ENCODE data around the gene LRRC61.
A peak's percentile ranks its signal among the peaks of the same experiment; 100 is the strongest.

The LRRC61 gene

DNA sequence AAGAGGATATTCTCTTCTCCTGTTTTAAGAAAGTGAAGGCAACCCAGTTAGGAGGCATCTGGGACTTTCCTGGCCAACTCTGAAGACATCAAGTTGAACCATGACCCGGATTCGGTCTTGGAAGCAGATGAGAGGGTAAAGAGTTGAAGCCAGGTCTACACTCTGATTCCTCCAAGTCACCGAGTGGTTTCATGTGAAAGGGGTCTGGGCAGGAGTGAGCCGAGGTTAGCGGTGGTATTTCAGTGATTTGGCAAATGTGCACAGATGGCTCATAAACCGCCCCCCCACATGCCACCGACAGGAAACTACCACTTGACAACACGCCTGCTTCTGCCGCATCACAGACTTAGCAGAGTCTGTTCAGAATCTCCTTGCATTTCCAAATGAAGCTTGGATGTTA, 34.1 kb downstream of the LRRC61 start:
- DNase-seq (ENCODE audit: low spot score) = no peak

DNA sequence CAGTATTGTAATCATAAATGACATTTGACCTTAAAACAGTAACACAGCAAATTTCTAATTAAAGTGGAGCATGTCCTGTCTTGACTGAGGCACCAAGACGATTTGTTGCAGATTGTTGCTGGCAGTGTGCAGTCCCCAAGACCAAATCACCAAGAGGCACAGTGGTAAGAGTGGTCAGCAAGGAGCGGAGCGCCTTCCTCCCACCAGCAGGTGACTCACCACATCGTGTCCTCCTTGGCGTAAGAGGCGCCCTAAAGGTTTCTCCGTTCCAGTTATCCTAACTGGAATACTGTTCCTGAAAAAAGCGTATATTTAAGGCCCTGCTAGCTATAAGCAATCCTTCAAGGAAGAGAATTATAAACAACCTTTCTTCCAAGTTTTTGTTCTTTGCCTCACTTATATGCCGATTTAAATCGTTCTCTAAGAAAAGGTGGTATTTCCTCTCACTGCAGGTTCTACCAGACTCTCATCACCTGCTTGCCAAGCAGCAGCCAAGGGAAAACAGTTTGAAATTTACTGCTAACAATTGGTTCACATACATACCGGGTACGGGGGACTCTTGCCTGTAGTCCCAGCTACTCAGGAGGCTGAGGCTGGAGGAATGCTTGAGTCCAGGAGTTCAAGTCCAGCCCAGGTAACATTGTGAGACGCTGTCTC, 34.7 kb downstream of the LRRC61 start:
- no peak for DNase-seq (ENCODE audit: low spot score)

DNA sequence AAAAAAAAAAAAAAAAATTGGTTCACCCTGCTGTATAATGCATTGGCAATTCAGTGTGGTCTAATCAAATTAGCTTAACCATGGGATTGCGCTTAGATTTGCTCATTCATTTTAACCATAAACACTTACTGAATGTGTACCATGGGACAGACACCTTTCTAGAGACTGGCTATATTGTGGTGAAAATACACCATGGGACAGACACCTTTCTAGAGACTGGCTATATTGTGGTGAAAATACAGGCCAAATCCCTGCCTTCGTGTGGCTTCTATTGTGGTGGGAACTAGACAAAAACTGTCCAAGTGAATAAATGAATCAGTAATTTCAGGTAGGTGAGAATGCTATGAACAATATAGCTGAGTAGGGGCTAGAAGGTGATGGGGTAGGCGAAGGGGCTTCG, 35.3 kb downstream of the LRRC61 start:
- no peak for DNase-seq (ENCODE audit: low spot score)

- no peak for DNase-seq (ENCODE audit: low spot score)
Measured at GRCh38 chr7:150358988-150359621, 36.0 kb downstream of the LRRC61 start.

- no peak for DNase-seq (ENCODE audit: low spot score)
Measured at GRCh38 chr7:150359622-150360362, 36.6 kb downstream of the LRRC61 start.

DNA sequence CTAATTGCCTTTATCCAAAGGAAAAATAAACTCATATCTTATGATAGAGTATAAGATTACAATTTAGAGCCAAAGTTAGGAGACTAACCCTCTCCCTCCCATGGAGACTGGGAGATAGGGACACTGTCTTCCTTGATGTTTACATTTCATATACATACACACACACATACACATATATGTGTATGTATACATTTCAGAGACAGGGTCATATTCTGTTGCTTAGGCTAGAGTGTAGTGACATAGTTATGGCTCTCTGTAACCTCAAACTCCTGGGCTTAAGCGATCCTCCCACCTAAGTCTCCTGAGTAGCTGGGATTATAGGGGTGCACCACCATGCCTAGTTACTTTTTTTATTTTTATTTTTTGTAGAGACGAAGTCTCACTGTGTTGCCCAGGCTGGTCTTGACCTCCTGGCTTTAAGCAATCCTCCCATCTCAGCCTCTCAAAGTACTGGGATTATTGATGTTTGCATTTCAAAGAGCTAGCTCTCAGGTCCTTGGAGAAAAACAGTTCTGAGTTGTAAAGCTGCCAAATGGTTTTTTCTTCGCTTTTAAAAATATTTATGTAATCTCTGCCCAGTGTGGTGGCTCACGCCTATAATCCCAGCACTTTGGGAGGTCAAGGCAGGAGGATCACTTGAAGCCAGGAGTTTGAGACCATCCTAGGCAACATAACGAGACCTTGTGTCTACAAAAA, 37.4 kb downstream of the LRRC61 start:
- DNase-seq (ENCODE audit: low spot score) = no peak

GRCh38 chr7:150361402-150361801, 38.2 kb downstream of the LRRC61 start:
- DNase-seq (ENCODE audit: low spot score) = no peak

DNA sequence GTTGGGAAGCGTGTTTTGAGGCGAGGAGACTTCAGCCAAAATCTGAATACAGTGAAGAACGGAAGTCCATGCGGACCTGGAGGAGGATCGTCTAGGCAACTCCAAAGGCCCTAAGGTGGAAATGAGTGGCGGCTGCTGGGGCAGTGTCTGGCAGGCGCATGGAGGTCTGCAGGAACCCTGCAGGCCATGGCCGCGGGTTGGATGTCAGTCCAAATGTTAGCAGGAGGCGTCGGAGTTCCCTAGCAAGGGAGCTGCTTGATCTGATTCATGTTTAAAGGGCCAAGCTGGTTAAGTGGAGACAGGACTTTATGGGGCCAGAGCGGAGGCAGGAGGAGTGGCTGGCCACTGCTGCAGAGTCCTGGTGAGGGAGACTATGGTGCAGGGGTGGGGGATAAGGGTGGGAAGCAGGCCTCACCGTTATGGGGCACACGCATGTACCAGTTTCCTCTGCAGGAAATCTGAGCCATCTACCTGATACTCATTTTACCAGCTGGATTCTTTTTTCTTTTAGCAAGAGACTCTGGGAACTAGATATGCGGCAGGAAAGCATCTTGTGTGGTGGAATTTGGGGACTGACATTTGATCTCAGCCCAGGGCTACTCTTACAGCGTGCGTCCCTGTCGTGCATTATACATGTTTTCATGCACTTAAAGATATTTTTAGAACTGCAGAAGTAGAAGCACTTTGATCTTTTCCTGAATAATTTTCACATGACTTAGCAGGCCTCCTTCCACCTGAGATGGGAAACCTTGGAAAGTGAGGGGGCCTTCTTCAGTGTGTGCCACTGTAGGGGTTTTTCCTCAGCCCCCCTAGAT, 38.9 kb downstream of the LRRC61 start:
- DNase-seq (ENCODE audit: low spot score) = no peak

DNA sequence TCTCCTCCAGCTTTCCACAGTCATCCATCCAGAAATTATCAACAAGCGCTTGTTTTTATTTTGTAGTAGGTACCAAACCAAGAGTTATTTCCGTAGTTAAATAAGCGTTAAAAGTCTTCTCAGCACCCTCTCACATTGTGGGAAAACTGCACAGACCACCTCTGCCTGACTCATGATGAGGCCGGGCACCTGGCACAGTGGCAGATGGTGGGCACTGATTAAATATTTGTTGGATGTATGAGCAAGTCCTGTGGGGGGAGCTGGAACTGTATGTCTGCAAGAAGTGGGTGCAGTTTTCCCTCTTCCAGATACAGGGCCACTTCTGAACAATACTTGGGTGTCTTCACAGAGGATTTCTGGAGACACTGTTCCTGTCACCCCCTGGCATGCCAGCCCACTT, 40.2 kb downstream of the LRRC61 start:
- DNase-seq (ENCODE audit: low spot score) = no peak

- no peak for DNase-seq (ENCODE audit: low spot score)
Measured at GRCh38 chr7:150363872-150364271, 40.7 kb downstream of the LRRC61 start.

DNA sequence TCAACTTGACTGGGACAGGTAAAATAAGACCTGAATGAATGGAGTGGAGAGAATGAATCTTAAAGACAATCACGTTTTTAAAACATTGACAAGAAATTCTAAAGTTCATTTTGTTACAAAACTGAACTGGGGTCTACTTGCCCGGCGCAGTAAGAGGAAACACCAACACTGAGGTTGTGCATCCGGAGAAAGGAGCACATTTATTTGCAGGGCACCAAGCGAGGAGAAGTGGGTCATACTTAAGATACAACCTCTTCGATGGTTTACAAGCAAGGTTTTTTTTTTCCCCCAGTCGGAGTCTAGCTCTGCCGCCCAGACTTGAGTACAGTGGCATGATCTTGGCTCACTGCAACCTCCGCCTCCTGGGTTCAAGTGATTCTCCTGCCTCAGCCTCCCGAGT, 42.0 kb downstream of the LRRC61 start:
- no peak for DNase-seq (ENCODE audit: low spot score)

GRCh38 chr7:150365673-150366398, 42.7 kb downstream of the LRRC61 start:
- peak; percentile 50 for DNase-seq (ENCODE audit: low spot score)

DNA sequence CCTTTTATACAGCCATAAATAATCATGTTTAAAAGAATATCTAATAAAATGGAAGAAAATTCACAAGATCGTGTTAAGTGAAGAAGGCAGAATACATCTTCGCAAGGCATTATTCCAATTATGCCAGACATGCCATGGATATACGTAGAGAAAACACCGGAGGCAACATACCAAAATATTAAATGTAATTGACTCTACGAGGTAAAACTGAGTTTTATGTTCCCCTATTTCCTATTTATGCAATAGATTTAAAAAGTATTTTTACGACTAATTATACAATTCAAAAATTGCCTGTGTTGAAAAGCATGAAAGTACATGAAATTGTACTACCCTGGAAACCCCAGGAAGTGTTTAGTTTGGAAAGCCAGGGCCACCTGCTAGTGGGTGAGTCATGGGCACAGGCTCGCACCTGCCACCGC, 44.5 kb downstream of the LRRC61 start:
- DNase-seq (ENCODE audit: low spot score) = no peak

DNA sequence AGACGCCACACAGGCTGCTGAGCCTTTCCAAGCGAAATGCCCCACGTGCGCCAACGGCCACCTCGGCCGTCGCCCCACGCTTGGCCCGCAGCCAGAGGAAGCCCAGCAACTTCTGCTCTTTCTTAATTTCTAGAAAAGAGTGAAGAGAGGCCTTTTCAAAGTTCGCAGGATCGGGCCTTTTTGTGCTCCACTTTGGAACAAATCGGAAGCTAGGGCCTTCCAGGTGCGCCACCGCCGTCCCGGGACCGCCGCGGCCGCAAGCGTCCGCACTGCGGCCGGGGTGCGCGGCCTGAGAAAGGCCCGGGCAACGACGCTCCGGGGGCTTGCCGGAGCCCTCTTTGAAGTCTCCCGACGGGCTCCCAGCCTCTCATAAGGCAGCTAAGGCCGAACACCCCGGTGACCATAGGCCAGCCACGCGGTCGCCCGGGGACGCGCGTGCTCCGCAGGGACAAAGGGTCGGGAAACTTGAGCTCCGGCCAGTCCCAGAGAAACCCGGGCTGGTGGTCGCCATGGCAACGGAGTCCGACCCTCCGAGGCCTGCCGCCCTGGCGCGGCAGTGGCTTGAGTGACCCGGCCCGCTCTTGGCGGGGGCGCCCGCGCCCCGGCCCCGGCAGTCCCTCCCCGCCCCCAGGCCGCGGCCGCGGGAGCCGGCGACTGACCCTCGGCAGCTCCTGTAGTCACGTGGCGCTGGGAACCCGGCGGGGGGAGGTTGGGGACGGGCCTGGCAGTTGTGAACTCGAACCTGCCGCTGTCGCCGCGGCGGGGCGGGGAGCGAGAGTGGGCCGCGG, 45.1 kb downstream of the LRRC61 start, which contains the start of gene REPIN1:
TSS of gene REPIN1 (plus strand) at position 727 of the 788 bp plus-strand sequence. CDS start 890 bp downstream, outside the sequence.
- peak; percentile 93 for DNase-seq (ENCODE audit: low spot score)

GRCh38 chr7:150368884-150369747, 46.0 kb downstream of the LRRC61 start:
- peak; percentile 89 for DNase-seq (ENCODE audit: low spot score)

DNA sequence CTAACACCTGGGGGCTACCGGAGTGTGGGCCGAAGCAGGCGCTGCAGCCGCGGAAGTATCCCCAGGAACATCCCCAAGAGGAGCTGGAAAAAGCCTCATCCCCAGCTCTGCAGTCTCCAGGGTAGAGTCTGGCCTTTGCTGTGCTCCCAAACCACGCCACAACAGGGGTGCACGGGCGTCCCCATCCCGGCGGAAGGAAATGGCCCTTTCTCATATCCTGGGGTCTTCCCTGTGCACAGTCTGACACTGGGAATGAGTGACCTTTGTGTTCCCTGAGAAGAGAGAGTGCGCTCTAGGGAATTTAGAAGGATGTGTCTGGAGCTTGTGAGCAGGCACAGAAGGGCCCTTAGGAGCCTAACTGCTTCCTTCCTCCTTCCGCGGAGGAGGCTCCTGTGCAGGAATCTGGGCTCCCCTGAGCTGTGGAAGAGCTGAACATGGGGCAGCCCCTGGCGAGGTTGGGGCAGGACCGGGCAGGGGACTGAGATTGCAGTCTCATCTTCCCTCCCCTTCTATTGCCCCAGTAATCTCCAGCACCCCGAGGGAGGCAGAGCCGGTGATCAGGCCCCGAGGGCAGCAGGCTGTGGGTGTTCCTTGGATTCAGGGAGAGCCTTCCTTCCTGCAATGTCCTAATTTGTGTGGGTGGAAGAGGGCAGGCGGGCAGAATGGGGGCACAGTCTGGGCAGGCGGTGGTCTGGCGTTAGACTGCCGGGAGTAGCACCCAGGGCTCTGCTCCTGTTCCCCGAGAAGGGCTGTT, 46.8 kb downstream of the LRRC61 start:
- DNase-seq (ENCODE audit: low spot score) = peak; percentile 32

- peak; percentile 78 for DNase-seq (ENCODE audit: low spot score)
Measured at GRCh38 chr7:150370612-150371071, 47.5 kb downstream of the LRRC61 start.
